B cell (primary cell): ENCODE measurements around the gene PIGZ. TPM values are rescaled to one million over a fixed set of nuclear protein-coding genes. Genes with fewer than 3 reads are reported as not detected.

ENCODE experiments used
- ATAC-seq: fragments of 200-7000 bp; cut with Tn5 transposase; one replicate; pipeline ENCODE4 v1.10.0; 2021; ENCODE audit warnings: low read depth, mild to moderate bottlenecking, moderate number of reproducible peaks, moderate library complexity
- CTCF ChIA-PET: fragments of 350-600 bp; sonication (Branson Sonifier 250); formaldehyde crosslinking; loops from one replicate; lab custom pipeline; 2021; ENCODE audit warnings: antibody characterized with exemption, inconsistent platforms; lab: Charles Lee
- POLR2A ChIA-PET: fragments of 350-600 bp; sonication (Branson Sonifier 250); formaldehyde crosslinking; loops from one replicate; lab custom pipeline; 2021; ENCODE audit warnings: antibody characterized with exemption; lab: Charles Lee
- DNase-seq: peaks from one replicate; pipeline ENCODE4 v3.0.0; 2013
- H2AFZ ChIP-seq: 2 replicates; pipeline ENCODE4 v1.6.1; 2012; ENCODE audit warnings: mild to moderate bottlenecking, low read depth, low read length; ENCODE audit not compliant: insufficient read depth, poor library complexity, severe bottlenecking
- H3K27ac ChIP-seq, 2 donors: 1 replicate in 1 of 2; 2 replicates in 1 of 2; pipeline ENCODE4 v1.5.1; 2012 to 2013; ENCODE audit warnings: low read length in 2 of 2, mild to moderate bottlenecking in 2 of 2, moderate library complexity in 1 of 2
- H3K27me3 ChIP-seq, 4 experiments: fragments of 200-600 bp in 1 of 4; sonication (generic) in 1 of 4; replicated peaks in 1 of 4; 1 replicate in 2 of 4; 2 replicates in 2 of 4; pipeline versions ENCODE4 v1.6.1 to v1.7.0; 2013 to 2016; ENCODE audit warnings: low read length in 3 of 4, mild to moderate bottlenecking in 2 of 4, mixed read lengths in 1 of 4, moderate library complexity in 1 of 4; ENCODE audit not compliant: insufficient read depth in 4 of 4, control insufficient read depth in 3 of 4; ENCODE audit errors: control extremely low read depth in 1 of 4
- H3K36me3 ChIP-seq, 2 experiments: replicated peaks in 1 of 2; 1 replicate in 1 of 2; 2 replicates in 1 of 2; pipeline versions ENCODE4 v1.6.1 to v1.7.1; 2013; ENCODE audit warnings: low read length in 1 of 2; ENCODE audit not compliant: insufficient read depth in 2 of 2, control insufficient read depth in 1 of 2; ENCODE audit errors: control extremely low read depth in 1 of 2, extremely low read depth in 1 of 2
- H3K4me1 ChIP-seq, 2 donors: fragments of 200-600 bp in 1 of 2; sonication (generic) in 1 of 2; 1 replicate in 1 of 2; 2 replicates in 1 of 2; pipeline versions ENCODE4 v1.5.1 to v1.6.1; 2013 to 2017; ENCODE audit warnings: low read length in 2 of 2; ENCODE audit not compliant: control insufficient read depth in 2 of 2, insufficient read depth in 2 of 2
- H3K4me2 ChIP-seq: replicated peaks from 2 replicates; pipeline ENCODE3; 2012; ENCODE audit warnings: mild to moderate bottlenecking, low read depth, low read length; ENCODE audit not compliant: poor library complexity, severe bottlenecking
- H3K4me3 ChIP-seq, 5 experiments: fragments of 200-600 bp in 1 of 5; sonication (generic) in 1 of 5; 1 replicate in 3 of 5; 2 replicates in 2 of 5; pipeline versions ENCODE4 v1.5.1 to v1.7.0; 2011 to 2016; ENCODE audit warnings: low read length in 4 of 5, mild to moderate bottlenecking in 4 of 5, low read depth in 2 of 5, control low read depth in 1 of 5, moderate library complexity in 1 of 5; ENCODE audit not compliant: insufficient read depth in 1 of 5; ENCODE audit errors: control extremely low read depth in 1 of 5, extremely low read depth in 1 of 5
- H3K79me2 ChIP-seq: fragments of 200-600 bp; sonication (generic); one replicate; pipeline ENCODE4 v1.6.0; 2016; ENCODE audit warnings: low read length; ENCODE audit not compliant: control insufficient read depth, insufficient read depth
- H3K9ac ChIP-seq: fragments of 200-600 bp; sonication (generic); 2 replicates; pipeline ENCODE4 v1.6.1; 2017; ENCODE audit warnings: mild to moderate bottlenecking, low read length, moderate library complexity
- H3K9me3 ChIP-seq, 3 donors: one replicate each; pipeline versions ENCODE4 v1.6.1 to v1.7.1; 2013; ENCODE audit warnings: low read length in 2 of 3; ENCODE audit not compliant: control insufficient read depth in 2 of 3, insufficient read depth in 1 of 3; ENCODE audit errors: control extremely low read depth in 1 of 3
- H4K20me1 ChIP-seq: 2 replicates; pipeline ENCODE4 v1.6.0; 2012; ENCODE audit warnings: mild to moderate bottlenecking, low read length; ENCODE audit not compliant: insufficient read depth, control insufficient read depth, poor library complexity, severe bottlenecking
- H3K27ac Mint-ChIP-seq: one replicate; pipeline ENCODE4 v1.8.0; 2021; ENCODE audit warnings: mixed read lengths
- H3K27me3 Mint-ChIP-seq: one replicate; pipeline ENCODE4 v1.8.0; 2021; ENCODE audit warnings: mixed read lengths
- H3K4me1 Mint-ChIP-seq: one replicate; pipeline ENCODE4 v1.8.0; 2021; ENCODE audit warnings: mixed read lengths
- H3K4me3 Mint-ChIP-seq: one replicate; pipeline ENCODE4 v1.8.0; 2021; ENCODE audit warnings: mixed read lengths
- H3K9me3 Mint-ChIP-seq: one replicate; pipeline ENCODE4 v1.8.0; 2022; ENCODE audit warnings: mixed read lengths; ENCODE audit not compliant: insufficient read depth
- CTCF ChIP-seq: fragments of 200-600 bp; IDR thresholded peaks from one replicate; pipeline ENCODE4 v1.8.0; 2022; ENCODE audit warnings: antibody characterized with exemption, mild to moderate bottlenecking
- EZH2 ChIP-seq: IDR thresholded peaks from 2 replicates; pipeline ENCODE4 v1.6.1; 2012; ENCODE audit warnings: borderline replicate concordance, low read depth, mild to moderate bottlenecking, moderate library complexity, low read length; ENCODE audit not compliant: insufficient read depth, poor library complexity, severe bottlenecking
- WGBS: methylation state at CpG from one replicate; pipeline ENCODE4 v1.1.5; 2013; ENCODE audit warnings: missing lambda C conversion rate; ENCODE audit not compliant: insufficient coverage; 5-methylcytosine and 5-hydroxymethylcytosine counted together
- intact Hi-C: fragments of 100-400 bp; cut with micrococcal nuclease; formaldehyde crosslinking; loops from one replicate; pipeline ENCODE4 v1.10.0; 2022
- polyA plus RNA-seq: library from polyadenylated mRNA; depleted of rRNA; stranded (reverse); fragments of >200 nt; gene quantifications from 2 replicates; pipeline ENCODE4 v1.2.3, GENCODE V29; 2012
- total RNA-seq, 2 donors: library from RNA; stranded (reverse); fragments of 120-200 nt in 1 of 2; gene quantifications; 1 replicate in 1 of 2; 2 replicates in 1 of 2; pipeline versions ENCODE4 v1.2.3 to v1.2.4, GENCODE V29; 2013 to 2022

Gene PIGZ
- total and polyA plus RNA-seq, 2 donors (not counting 1 experiment from before 2014, with no cell fraction given), result 2.2 to 3.9 TPM

GRCh38 chr3:196916221-196916620 is 52.4 kb downstream of the PIGZ start:
- Histone ChIP-seq H3K4me2 (no peak overlapping the region), H3K27ac (no peak overlapping the region), H3K9me3 (peaks cover 4 to 10% (median 10%) of the 10 kb centered on the region in 3 donors), H3K9ac (no peak overlapping the region), H3K27me3 (no peaks in the 10 kb centered on the region), H4K20me1 (no peaks in the 10 kb centered on the region), H3K4me3 (no peak overlapping the region), H2AFZ (no peak overlapping the region), H3K4me1 (peaks cover 6 to 8% of the 10 kb centered on the region in 2 donors), H3K36me3 (peaks cover 9 to 10% of the 10 kb centered on the region in 2 experiments), H3K79me2 (no peaks in the 10 kb centered on the region)
- WGBS, result no CpG with 5 or more reads among the region's 1 CpG
- ChIA-PET POLR2A (no interaction called here), CTCF (interaction anchor here (1.4 kb wide), 1 partner anchor 80 kb away, joined by 4 read pairs; no protein-coding TSS in a partner anchor)
- no peaks in the 10 kb centered on the region for H3K9me3 Mint-ChIP-seq
- H3K27me3 Mint-ChIP-seq, result no peaks in the 10 kb centered on the region
- H3K4me1 Mint-ChIP-seq, result peaks cover 16% of the 10 kb centered on the region
- no peak overlapping the region for H3K4me3 Mint-ChIP-seq
- no peak overlapping the region for H3K27ac Mint-ChIP-seq
- intact Hi-C loops, result no loop called here
- TF ChIP-seq CTCF (no peak), EZH2 (no peak)
- no peak for DNase-seq
- ATAC-seq, result no peak

- DNase-seq, result no peak
- H2AFZ ChIP-seq, result no peak overlapping the region
- no peaks in the 10 kb centered on the region for H4K20me1 ChIP-seq
- peaks cover 9 to 10% of the 10 kb centered on the region in 2 experiments for H3K36me3 ChIP-seq
- H3K4me3 ChIP-seq, result no peak overlapping the region
- H3K4me1 ChIP-seq, result peaks cover 2% of the 10 kb centered on the region in 2 donors
- H3K9ac ChIP-seq, result no peak overlapping the region
- CTCF ChIA-PET, result no interaction called here
- Mint-ChIP-seq H3K4me3 (no peak overlapping the region), H3K9me3 (no peaks in the 10 kb centered on the region), H3K4me1 (peaks cover 9% of the 10 kb centered on the region), H3K27ac (no peak overlapping the region), H3K27me3 (no peaks in the 10 kb centered on the region)
- no peak for TF ChIP-seq EZH2
- TF ChIP-seq CTCF, result no peak
- WGBS, result 100% methylated on average over 2 of the region's 3 CpGs
- intact Hi-C loops, result no loop called here
- H3K4me2 ChIP-seq, result no peak overlapping the region
- ATAC-seq, result no peak
- no peaks in the 10 kb centered on the region for H3K27me3 ChIP-seq
- H3K9me3 ChIP-seq, result peaks cover 4 to 10% (median 10%) of the 10 kb centered on the region in 3 donors
- no peaks in the 10 kb centered on the region for H3K79me2 ChIP-seq
- no peak overlapping the region for H3K27ac ChIP-seq
- POLR2A ChIA-PET, result no interaction called here
These were observed 53.3 kb downstream of the PIGZ start for GRCh38 chr3:196915375-196915774.
